WTC11 (cell line): ENCODE results near the gene TMEM72. TPM values are rescaled to one million over a fixed set of nuclear protein-coding genes. Genes with fewer than 3 reads are reported as not detected.

Experiments
- ATAC-seq: fragments of 200-7000 bp; cut with Tn5 transposase; 2 replicates; pipeline ENCODE4 v1.10.0; 2021; ENCODE audit warnings: mild to moderate bottlenecking, moderate library complexity
- CTCF ChIA-PET: fragments of 300-600 bp; sonication (Branson Sonifier 250); formaldehyde crosslinking; loops from one replicate; lab custom pipeline; 2021; ENCODE audit warnings: antibody characterized with exemption; lab: Charles Lee
- POLR2A ChIA-PET: fragments of 350-600 bp; sonication (Branson Sonifier 250); formaldehyde crosslinking; loops from one replicate; lab custom pipeline; 2021; ENCODE audit warnings: antibody characterized with exemption; lab: Charles Lee
- DNase-seq: peaks from one replicate; pipeline ENCODE4 v3.0.0; 2021; ENCODE audit warnings: low spot score
- H3K27ac Mint-ChIP-seq: 2 replicates; pipeline ENCODE4 v1.8.0; 2021; ENCODE audit warnings: mixed read lengths
- H3K27me3 Mint-ChIP-seq: 2 replicates; pipeline ENCODE4 v1.8.0; 2021; ENCODE audit warnings: low read depth, mild to moderate bottlenecking, moderate library complexity, mixed read lengths
- H3K36me3 Mint-ChIP-seq: 2 replicates; pipeline ENCODE4 v1.8.0; 2021; ENCODE audit warnings: mixed read lengths
- H3K4me1 Mint-ChIP-seq: 2 replicates; pipeline ENCODE4 v1.8.0; 2022; ENCODE audit warnings: mixed read lengths
- H3K4me3 Mint-ChIP-seq: 2 replicates; pipeline ENCODE4 v1.8.0; 2021; ENCODE audit warnings: mild to moderate bottlenecking, moderate library complexity, mixed read lengths
- H3K9me3 Mint-ChIP-seq: 2 replicates; pipeline ENCODE4 v1.8.0; 2021; ENCODE audit warnings: mixed read lengths
- AR ChIP-seq: fragments of 250-450 bp; sonication (Bioruptor Pico); IDR thresholded peaks from 2 replicates; pipeline ENCODE4 v1.9.0; 2021; ENCODE audit warnings: mild to moderate bottlenecking
- ARID4B ChIP-seq: sonication (generic); formaldehyde crosslinking; IDR thresholded peaks from 2 replicates; pipeline ENCODE4 v1.8.0; 2023; ENCODE audit warnings: missing genetic modification reagents, mild to moderate bottlenecking, borderline replicate concordance
- E2F5 ChIP-seq: sonication (generic); formaldehyde crosslinking; IDR thresholded peaks from 2 replicates; pipeline ENCODE4 v1.8.1; 2022; ENCODE audit warnings: mild to moderate bottlenecking, moderate library complexity, missing genetic modification reagents
- ELF4 ChIP-seq: sonication (generic); formaldehyde crosslinking; IDR thresholded peaks from 2 replicates; pipeline ENCODE4 v1.8.1; 2022; ENCODE audit warnings: low read depth, mild to moderate bottlenecking, moderate library complexity, missing genetic modification reagents
- EMX1 ChIP-seq: fragments of 250-450 bp; sonication (Bioruptor Pico); IDR thresholded peaks from 2 replicates; pipeline ENCODE4 v1.8.0; 2021; ENCODE audit warnings: mild to moderate bottlenecking
- ESRRA ChIP-seq: sonication (generic); formaldehyde crosslinking; IDR thresholded peaks from 2 replicates; pipeline ENCODE4 v1.8.1; 2022; ENCODE audit warnings: mild to moderate bottlenecking, missing genetic modification reagents, borderline replicate concordance
- FOXK1 ChIP-seq: sonication (generic); formaldehyde crosslinking; IDR thresholded peaks from 2 replicates; pipeline ENCODE4 v1.8.0; 2022; ENCODE audit warnings: mild to moderate bottlenecking, moderate library complexity, missing genetic modification reagents
- JAZF1 ChIP-seq: fragments of 250-450 bp; sonication (Bioruptor Pico); IDR thresholded peaks from 2 replicates; pipeline ENCODE4 v1.9.0; 2021; ENCODE audit warnings: moderate library complexity, mild to moderate bottlenecking, inconsistent platforms
- MXD4 ChIP-seq: fragments of 250-450 bp; sonication (Bioruptor Pico); IDR thresholded peaks from 2 replicates; pipeline ENCODE4 v1.8.0; 2021; ENCODE audit warnings: mild to moderate bottlenecking, moderate library complexity, borderline replicate concordance
- NFYB ChIP-seq: sonication (generic); formaldehyde crosslinking; conservative IDR thresholded peaks from 2 replicates; pipeline ENCODE4 v1.8.0; 2022; ENCODE audit warnings: low read depth, missing genetic modification reagents
- NR3C1 ChIP-seq: sonication (generic); formaldehyde crosslinking; conservative IDR thresholded peaks from 2 replicates; pipeline ENCODE4 v1.8.1; 2023; ENCODE audit warnings: low read depth, mild to moderate bottlenecking, missing genetic modification reagents
- USF2 ChIP-seq: sonication (generic); formaldehyde crosslinking; IDR thresholded peaks from 2 replicates; pipeline ENCODE4 v1.8.1; 2023; ENCODE audit warnings: mild to moderate bottlenecking, missing genetic modification reagents, moderate library complexity
- ZBTB21 ChIP-seq: sonication (generic); formaldehyde crosslinking; IDR thresholded peaks from 2 replicates; pipeline ENCODE4 v1.8.1; 2023; ENCODE audit warnings: mild to moderate bottlenecking, missing genetic modification reagents, borderline replicate concordance
- ZNF138 ChIP-seq: sonication (generic); formaldehyde crosslinking; conservative IDR thresholded peaks from 2 replicates; pipeline ENCODE4 v1.8.1; 2022; ENCODE audit warnings: mild to moderate bottlenecking, moderate library complexity, missing genetic modification reagents
- ZNF281 ChIP-seq: sonication (generic); formaldehyde crosslinking; IDR thresholded peaks from 2 replicates; pipeline ENCODE4 v1.8.0; 2023; ENCODE audit warnings: mild to moderate bottlenecking, missing genetic modification reagents
- total RNA-seq: library from RNA; stranded (reverse); gene quantifications from 3 replicates; pipeline ENCODE4 v1.2.3, GENCODE V29; 2021

Gene TMEM72
- total RNA-seq, 1 experiment from 2014 or later = not detected

GRCh38 chr10:44982496-44982895 lies 71.4 kb downstream of the TMEM72 start (continued):
- TF ChIP-seq USF2 = no peak
- no peak for TF ChIP-seq AR (CRISPR knock-in tag)
- TF ChIP-seq, all 79 proteins: peak for 0

- ChIA-PET POLR2A (no interaction called here), CTCF (interaction anchor here (0.6 to 1.2 kb wide), 3 partner anchors 9 to 17 kb away, joined by 3 to 4 read pairs (median 3); no protein-coding TSS in a partner anchor)
- H3K36me3 Mint-ChIP-seq = no peaks in the 10 kb centered on the region
- H3K27me3 Mint-ChIP-seq = peaks cover 2% of the 10 kb centered on the region; the same call in 1 of the 2 replicates
- ATAC-seq = no peak
- H3K4me1 Mint-ChIP-seq = peaks cover 61% of the 10 kb centered on the region
- DNase-seq = no peak
- no peaks in the 10 kb centered on the region for H3K9me3 Mint-ChIP-seq
- no peak overlapping the region for H3K4me3 Mint-ChIP-seq
- H3K27ac Mint-ChIP-seq = 0 out of 2 replicates have a peak overlapping the region, but pooled peaks have one; percentile 45
- TF ChIP-seq E2F5 (no peak), ZNF281 (CRISPR knock-in tag) (no peak), MXD4 (CRISPR knock-in tag) (no peak), ESRRA (CRISPR knock-in tag) (no peak), ZNF138 (CRISPR knock-in tag) (no peak), ARID4B (CRISPR knock-in tag) (no peak), EMX1 (CRISPR knock-in tag) (no peak), ZBTB21 (CRISPR knock-in tag) (no peak), ELF4 (CRISPR knock-in tag) (no peak), NFYB (CRISPR knock-in tag) (no peak), NR3C1 (CRISPR knock-in tag) (no peak), FOXK1 (CRISPR knock-in tag) (no peak), JAZF1 (CRISPR knock-in tag) (no peak)
Observed at GRCh38 chr10:44983066-44983894, 72.1 kb downstream of the TMEM72 start.
